ENCODE measurements around the gene GLIS1.

The GLIS1 gene

GRCh38 chr1:53732912-53733317, 6.0 kb downstream of the GLIS1 start:
- Histone ChIP-seq H3K9me3 (no peaks in the 10 kb centered on the region), H3K36me3 (replicated peaks) (no peaks in the 10 kb centered on the region), H3K4me1 (no peaks in the 10 kb centered on the region), H3K27me3 (ENCODE audit: low read depth) (peaks cover 29% of the 10 kb centered on the region), H3K4me3 (no peak overlapping the region)
- in situ Hi-C loops (cut with MboI; ENCODE audit: low sequenced_read_pairs): no loop called here
- no peak for DNase-seq (ENCODE audit: low spot score in 2 of 2)

GRCh38 chr1:53732409-53732808, 6.6 kb downstream of the GLIS1 start:
- Histone ChIP-seq H3K4me1 (no peaks in the 10 kb centered on the region), H3K36me3 (replicated peaks) (no peaks in the 10 kb centered on the region), H3K27me3 (ENCODE audit: low read depth) (peaks cover 24% of the 10 kb centered on the region), H3K4me3 (no peak overlapping the region), H3K9me3 (no peaks in the 10 kb centered on the region)
- in situ Hi-C loops (cut with MboI; ENCODE audit: low sequenced_read_pairs): no loop called here
- no peak for DNase-seq (ENCODE audit: low spot score in 2 of 2)

- no peak for DNase-seq (ENCODE audit: low spot score in 2 of 2)
- in situ Hi-C loops (cut with MboI; ENCODE audit: low sequenced_read_pairs): no loop called here
- Histone ChIP-seq H3K4me1 (no peaks in the 10 kb centered on the region), H3K36me3 (replicated peaks) (no peaks in the 10 kb centered on the region), H3K27me3 (ENCODE audit: low read depth) (peaks cover 22% of the 10 kb centered on the region), H3K9me3 (no peaks in the 10 kb centered on the region), H3K4me3 (no peak overlapping the region)
Measured at GRCh38 chr1:53731779-53732305, 7.1 kb downstream of the GLIS1 start.

GRCh38 chr1:53731043-53731600, 7.8 kb downstream of the GLIS1 start:
- in situ Hi-C loops (cut with MboI; ENCODE audit: low sequenced_read_pairs): no loop called here
- Histone ChIP-seq H3K4me1 (no peaks in the 10 kb centered on the region), H3K27me3 (ENCODE audit: low read depth) (peaks cover 19% of the 10 kb centered on the region), H3K4me3 (no peak overlapping the region), H3K36me3 (replicated peaks) (no peaks in the 10 kb centered on the region), H3K9me3 (no peaks in the 10 kb centered on the region)
- DNase-seq (ENCODE audit: low spot score in 2 of 2): no peak

GRCh38 chr1:53730224-53730865, 8.6 kb downstream of the GLIS1 start:
- in situ Hi-C loops (cut with MboI; ENCODE audit: low sequenced_read_pairs): no loop called here
- Histone ChIP-seq H3K27me3 (ENCODE audit: low read depth) (peaks cover 14% of the 10 kb centered on the region), H3K4me3 (no peak overlapping the region), H3K4me1 (no peaks in the 10 kb centered on the region), H3K9me3 (no peaks in the 10 kb centered on the region), H3K36me3 (replicated peaks) (no peaks in the 10 kb centered on the region)
- no peak for DNase-seq (ENCODE audit: low spot score in 2 of 2)

- no peak for DNase-seq (ENCODE audit: low spot score in 2 of 2)
- H3K9me3 ChIP-seq: no peaks in the 10 kb centered on the region
- in situ Hi-C loops (cut with MboI; ENCODE audit: low sequenced_read_pairs): no loop called here
- H3K36me3 ChIP-seq (replicated peaks): no peaks in the 10 kb centered on the region
- no peaks in the 10 kb centered on the region for H3K4me1 ChIP-seq
- H3K4me3 ChIP-seq: no peak overlapping the region
- H3K27me3 ChIP-seq (ENCODE audit: low read depth): peaks cover 14% of the 10 kb centered on the region
Measured at GRCh38 chr1:53729456-53730223, 9.3 kb downstream of the GLIS1 start.

- in situ Hi-C loops (cut with MboI; ENCODE audit: low sequenced_read_pairs): no loop called here
- no peaks in the 10 kb centered on the region for H3K36me3 ChIP-seq (replicated peaks)
- no peak for DNase-seq (ENCODE audit: low spot score in 2 of 2)
- H3K27me3 ChIP-seq (ENCODE audit: low read depth): peaks cover 10% of the 10 kb centered on the region
- no peaks in the 10 kb centered on the region for H3K4me1 ChIP-seq
- H3K9me3 ChIP-seq: no peaks in the 10 kb centered on the region
- H3K4me3 ChIP-seq: no peak overlapping the region
Measured at GRCh38 chr1:53728702-53729455, 10.1 kb downstream of the GLIS1 start.

GRCh38 chr1:53728196-53728595, 10.8 kb downstream of the GLIS1 start:
- in situ Hi-C loops (cut with MboI; ENCODE audit: low sequenced_read_pairs): no loop called here
- H3K9me3 ChIP-seq: no peaks in the 10 kb centered on the region
- H3K4me1 ChIP-seq: no peaks in the 10 kb centered on the region
- peaks cover 10% of the 10 kb centered on the region for H3K27me3 ChIP-seq (ENCODE audit: low read depth)
- H3K4me3 ChIP-seq: no peak overlapping the region
- no peaks in the 10 kb centered on the region for H3K36me3 ChIP-seq (replicated peaks)
- DNase-seq (ENCODE audit: low spot score in 2 of 2): no peak

GRCh38 chr1:53727461-53728092, 11.4 kb downstream of the GLIS1 start:
- DNase-seq (ENCODE audit: low spot score in 2 of 2): no peak
- Histone ChIP-seq H3K4me3 (no peak overlapping the region), H3K4me1 (no peaks in the 10 kb centered on the region), H3K9me3 (no peaks in the 10 kb centered on the region), H3K36me3 (replicated peaks) (no peaks in the 10 kb centered on the region), H3K27me3 (ENCODE audit: low read depth) (peaks cover 10% of the 10 kb centered on the region)
- in situ Hi-C loops (cut with MboI; ENCODE audit: low sequenced_read_pairs): no loop called here

- peaks cover 6% of the 10 kb centered on the region for H3K27me3 ChIP-seq (ENCODE audit: low read depth)
- no peaks in the 10 kb centered on the region for H3K36me3 ChIP-seq (replicated peaks)
- no peaks in the 10 kb centered on the region for H3K9me3 ChIP-seq
- in situ Hi-C loops (cut with MboI; ENCODE audit: low sequenced_read_pairs): no loop called here
- no peak overlapping the region for H3K4me3 ChIP-seq
- H3K4me1 ChIP-seq: no peaks in the 10 kb centered on the region
- DNase-seq (ENCODE audit: low spot score in 2 of 2): no peak
Measured at GRCh38 chr1:53726009-53726600, 12.9 kb downstream of the GLIS1 start.

GRCh38 chr1:53725238-53725689, 13.7 kb downstream of the GLIS1 start:
- Histone ChIP-seq H3K27me3 (ENCODE audit: low read depth) (no peaks in the 10 kb centered on the region; the same call in 1 of the 2 replicates), H3K4me3 (no peak overlapping the region), H3K36me3 (replicated peaks) (no peaks in the 10 kb centered on the region), H3K9me3 (no peaks in the 10 kb centered on the region), H3K4me1 (no peaks in the 10 kb centered on the region)
- in situ Hi-C loops (cut with MboI; ENCODE audit: low sequenced_read_pairs): no loop called here
- DNase-seq (ENCODE audit: low spot score in 2 of 2): no peak

- Histone ChIP-seq H3K4me1 (no peaks in the 10 kb centered on the region), H3K36me3 (replicated peaks) (no peaks in the 10 kb centered on the region), H3K9me3 (no peaks in the 10 kb centered on the region), H3K4me3 (no peak overlapping the region), H3K27me3 (ENCODE audit: low read depth) (peaks cover 3% of the 10 kb centered on the region; the same call in 1 of the 2 replicates)
- in situ Hi-C loops (cut with MboI; ENCODE audit: low sequenced_read_pairs): no loop called here
- no peak for DNase-seq (ENCODE audit: low spot score in 2 of 2)
Measured at GRCh38 chr1:53722025-53722424, 16.9 kb downstream of the GLIS1 start.

GRCh38 chr1:53721088-53721487, 17.9 kb downstream of the GLIS1 start:
- H3K36me3 ChIP-seq (replicated peaks): no peaks in the 10 kb centered on the region
- DNase-seq (ENCODE audit: low spot score in 2 of 2): no peak
- no peak overlapping the region for H3K4me3 ChIP-seq
- H3K9me3 ChIP-seq: no peaks in the 10 kb centered on the region
- peaks cover 7% of the 10 kb centered on the region; the same call in 1 of the 2 replicates for H3K27me3 ChIP-seq (ENCODE audit: low read depth)
- no peaks in the 10 kb centered on the region for H3K4me1 ChIP-seq
- in situ Hi-C loops (cut with MboI; ENCODE audit: low sequenced_read_pairs): no loop called here

All from HAP-1 (cell line).